Retinal pigment epithelial cell (primary cell): ENCODE measurements around the gene SLC9A5.

Source experiments
- DNase-seq: peaks from one replicate; pipeline ENCODE4 v3.0.0-alpha.2; 2010; ENCODE audit warnings: low read depth
- H3K4me3 ChIP-seq: 2 replicates; pipeline ENCODE4 v1.5.1; 2011; ENCODE audit warnings: mild to moderate bottlenecking, low read length, control low read depth, moderate library complexity
- TF ChIP-seq, protein P1 (sequence below): conservative IDR thresholded peaks from 2 replicates; pipeline ENCODE4 v1.5.1; 2011; ENCODE audit warnings: low read depth, low read length, control low read depth, inconsistent platforms

SLC9A5 gene

DNA sequence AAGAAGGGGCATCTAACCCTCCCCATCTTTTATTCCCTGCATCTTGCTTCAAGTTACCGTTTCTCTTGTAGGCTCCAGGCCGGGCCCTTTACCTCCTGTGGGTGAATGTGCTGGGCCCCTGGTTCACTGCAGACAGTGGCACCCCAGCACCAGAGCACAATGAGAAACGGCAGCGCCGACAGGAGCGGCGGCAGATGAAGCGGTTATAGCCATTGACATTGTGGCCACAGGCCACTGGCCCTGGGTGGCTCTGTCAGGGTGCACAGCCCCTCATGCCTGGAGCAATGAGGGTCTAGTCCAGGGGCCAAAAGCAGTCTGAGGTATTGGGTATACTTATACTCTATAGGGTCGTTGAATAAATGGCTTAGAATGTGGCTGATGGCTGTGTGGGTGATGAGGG, 19.9 kb upstream of the SLC9A5 start:
- no peak for DNase-seq
- TF ChIP-seq, protein P1, sequence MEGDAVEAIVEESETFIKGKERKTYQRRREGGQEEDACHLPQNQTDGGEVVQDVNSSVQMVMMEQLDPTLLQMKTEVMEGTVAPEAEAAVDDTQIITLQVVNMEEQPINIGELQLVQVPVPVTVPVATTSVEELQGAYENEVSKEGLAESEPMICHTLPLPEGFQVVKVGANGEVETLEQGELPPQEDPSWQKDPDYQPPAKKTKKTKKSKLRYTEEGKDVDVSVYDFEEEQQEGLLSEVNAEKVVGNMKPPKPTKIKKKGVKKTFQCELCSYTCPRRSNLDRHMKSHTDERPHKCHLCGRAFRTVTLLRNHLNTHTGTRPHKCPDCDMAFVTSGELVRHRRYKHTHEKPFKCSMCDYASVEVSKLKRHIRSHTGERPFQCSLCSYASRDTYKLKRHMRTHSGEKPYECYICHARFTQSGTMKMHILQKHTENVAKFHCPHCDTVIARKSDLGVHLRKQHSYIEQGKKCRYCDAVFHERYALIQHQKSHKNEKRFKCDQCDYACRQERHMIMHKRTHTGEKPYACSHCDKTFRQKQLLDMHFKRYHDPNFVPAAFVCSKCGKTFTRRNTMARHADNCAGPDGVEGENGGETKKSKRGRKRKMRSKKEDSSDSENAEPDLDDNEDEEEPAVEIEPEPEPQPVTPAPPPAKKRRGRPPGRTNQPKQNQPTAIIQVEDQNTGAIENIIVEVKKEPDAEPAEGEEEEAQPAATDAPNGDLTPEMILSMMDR: no peak
- no peak overlapping the region for H3K4me3 ChIP-seq

DNA sequence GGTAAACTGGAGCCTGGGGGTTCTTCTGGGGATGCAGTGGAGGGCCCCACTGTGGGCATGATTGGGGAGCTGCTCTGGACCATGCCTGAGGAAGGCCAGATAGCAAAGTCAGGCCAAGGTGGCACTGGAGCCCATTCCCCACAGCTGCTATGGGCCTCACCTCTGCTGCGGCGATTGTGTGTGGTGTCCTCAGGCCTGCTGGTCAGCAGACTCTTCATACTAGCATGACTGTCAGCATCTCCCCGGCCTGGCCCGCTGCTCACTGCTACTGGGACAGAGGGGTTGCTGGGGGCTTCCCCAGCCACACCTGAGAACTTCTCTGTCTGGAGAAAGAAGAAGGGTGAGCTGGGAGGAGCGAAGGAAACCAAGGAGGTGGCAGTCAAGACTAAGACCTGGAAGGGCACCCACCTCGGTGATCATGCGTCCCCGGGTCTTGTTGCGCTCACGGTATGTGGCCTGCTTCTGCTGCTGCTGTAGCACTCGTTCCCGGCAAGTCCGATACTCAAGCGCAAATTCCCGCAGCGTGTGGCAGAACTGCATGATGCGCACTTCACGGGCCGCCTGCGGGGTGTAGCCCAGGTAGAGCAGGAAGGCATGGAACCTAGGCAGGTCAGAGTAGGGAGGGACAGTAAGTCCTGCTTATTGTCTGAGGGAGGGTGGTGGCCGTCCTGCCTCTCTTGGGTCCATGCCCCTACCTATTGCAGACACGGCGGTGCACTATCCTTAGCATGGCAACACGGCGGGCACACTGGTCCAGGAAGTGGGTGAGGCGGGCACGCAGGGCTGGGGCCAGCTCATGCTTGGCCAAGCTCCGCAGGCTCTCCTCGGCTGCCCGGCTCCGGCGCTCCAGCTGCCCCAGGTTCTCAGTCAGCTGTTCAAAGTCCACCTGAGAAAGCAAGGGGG, 18.6 kb upstream of the SLC9A5 start:
- H3K4me3 ChIP-seq: no peak overlapping the region
- TF ChIP-seq, protein P1: no peak
- no peak for DNase-seq

DNA sequence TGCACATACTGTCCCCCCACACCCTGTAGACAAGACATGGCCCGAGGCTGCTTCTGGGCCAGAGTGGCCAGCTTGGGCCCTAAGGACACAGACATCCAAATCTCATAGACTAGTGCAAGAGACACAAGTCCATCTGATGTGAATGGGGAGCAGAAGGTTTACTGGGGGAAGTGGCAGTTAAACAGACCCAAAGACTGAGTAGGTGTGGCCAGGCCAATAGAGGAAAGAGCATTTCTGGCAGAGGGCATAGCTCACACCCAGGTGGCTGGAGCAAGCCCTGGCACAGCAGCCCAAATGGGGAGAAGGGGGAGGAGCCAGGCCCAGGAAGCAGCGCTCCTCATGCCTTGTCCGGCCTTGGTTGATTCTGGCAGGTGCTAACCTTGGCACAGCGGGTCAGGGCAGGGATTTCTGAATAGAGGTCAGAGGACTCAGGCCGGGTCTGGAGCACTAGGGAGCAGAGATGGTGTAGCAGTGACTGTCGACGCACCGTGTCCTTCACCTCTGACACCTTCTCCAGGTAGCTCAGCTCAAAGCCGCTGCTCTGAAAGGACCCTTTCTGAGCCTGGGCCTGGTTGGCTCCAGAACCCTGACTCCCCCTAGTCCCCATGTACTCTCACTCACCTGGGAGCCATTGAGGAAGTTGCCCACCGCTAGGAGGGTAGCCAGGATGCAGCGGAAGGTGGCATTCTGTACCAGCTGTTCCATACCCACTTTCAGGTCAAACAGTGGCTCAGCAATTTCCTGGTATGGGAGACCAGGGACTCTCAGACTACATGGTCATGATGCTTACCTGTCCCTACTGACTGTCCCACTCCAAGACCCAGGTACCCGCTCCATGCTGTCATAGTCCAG, 17.7 kb upstream of the SLC9A5 start:
- no peak overlapping the region for H3K4me3 ChIP-seq
- DNase-seq: no peak
- TF ChIP-seq, protein P1: no peak

DNA sequence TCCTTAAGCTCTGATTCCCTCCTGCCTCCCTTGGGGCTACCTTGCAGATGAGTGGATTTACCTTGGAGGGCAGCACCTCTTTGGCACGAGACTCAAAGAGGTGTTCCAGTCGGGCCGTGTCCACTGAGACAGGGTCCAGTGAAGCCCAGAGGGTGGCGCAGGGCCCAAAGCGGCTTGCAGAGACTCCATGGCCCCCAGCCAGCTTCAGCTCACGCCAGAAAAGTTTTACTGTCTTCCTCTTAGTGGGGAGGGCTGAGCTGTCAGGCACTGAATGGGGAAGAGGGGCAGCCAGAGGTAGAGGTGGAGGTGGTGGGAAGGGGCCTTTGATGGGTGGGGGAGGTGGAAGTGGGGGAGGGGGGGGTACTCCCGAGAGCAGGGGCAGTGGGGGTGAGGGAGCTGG, 15.2 kb upstream of the SLC9A5 start:
- TF ChIP-seq, protein P1: no peak
- no peak for DNase-seq
- H3K4me3 ChIP-seq: no peak overlapping the region

DNA sequence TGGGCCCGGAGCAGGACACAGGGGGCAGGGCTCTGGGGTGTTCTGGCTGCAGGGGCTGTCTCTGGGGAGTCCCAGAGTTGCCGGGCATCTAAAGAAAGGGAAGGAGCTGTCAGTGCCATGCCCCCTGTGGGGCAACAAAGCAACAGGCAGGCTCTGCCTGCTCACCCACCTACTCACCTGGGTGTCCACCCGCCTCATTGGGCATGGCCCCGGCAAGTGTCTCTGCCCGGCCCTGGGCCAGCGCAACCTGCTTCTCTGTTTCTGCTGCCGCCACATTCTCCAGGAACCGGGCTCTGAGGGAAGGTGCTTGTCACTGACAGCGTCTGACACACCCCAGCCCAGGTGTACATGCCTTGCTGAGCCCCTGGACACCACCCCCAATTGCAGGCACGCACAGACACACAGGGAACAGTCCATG, 14.6 kb upstream of the SLC9A5 start:
- no peak overlapping the region for H3K4me3 ChIP-seq
- no peak for DNase-seq
- TF ChIP-seq, protein P1: no peak

DNA sequence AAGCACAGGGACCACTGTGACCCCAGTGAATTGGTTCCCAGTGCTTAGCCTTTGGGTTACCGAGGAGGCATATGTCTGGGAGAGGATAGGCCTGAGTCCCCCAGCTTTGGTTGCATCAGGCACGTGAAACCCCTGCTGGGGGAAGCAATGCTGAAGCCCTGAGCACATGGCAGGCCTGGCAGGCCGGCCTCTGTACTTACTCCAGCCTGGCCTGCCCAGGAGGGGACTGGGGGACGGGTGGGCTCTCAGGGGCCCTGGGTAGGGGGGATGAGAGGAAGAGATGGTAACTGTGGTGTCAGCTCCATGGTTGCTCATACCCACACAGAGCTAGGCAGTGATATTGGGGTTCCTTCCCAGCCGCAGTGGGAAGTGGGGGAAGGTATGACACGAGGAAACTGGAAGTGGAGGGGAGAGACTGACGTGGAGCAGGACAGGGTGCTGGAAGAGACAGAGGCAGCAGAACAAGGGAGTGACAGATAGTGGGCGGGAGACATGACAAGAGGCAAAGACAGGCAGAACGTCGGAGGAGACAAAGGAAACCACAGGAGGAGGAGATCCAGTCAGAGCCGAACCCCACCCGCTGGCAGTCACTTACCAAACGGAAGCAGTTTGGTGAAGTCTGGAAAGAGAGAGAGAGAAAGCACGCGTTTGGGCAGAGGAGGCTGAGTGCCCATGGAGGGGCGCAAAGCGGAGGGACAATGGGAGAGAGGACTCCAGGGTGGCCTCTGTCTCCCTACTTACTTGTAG, 12.8 kb upstream of the SLC9A5 start:
- no peak for DNase-seq
- TF ChIP-seq, protein P1: no peak
- H3K4me3 ChIP-seq: no peak overlapping the region
